ENCODE measurements around the gene CYB5R4.

GRCh38 chr6:83966539-83966938 lies 107.0 kb downstream of the CYB5R4 start:
- TF ChIP-seq CTCF (conservative IDR thresholded peaks at IDR 0.05 in 1 of 2, IDR thresholded peaks at IDR 0.05 in 1 of 2; ENCODE audit: extremely low read depth in 1 of 2, insufficient read depth in 1 of 2, low read depth in 1 of 2, low read length in 2 of 2) (no peak), EZH2 (IDR thresholded peaks at IDR 0.05; ENCODE audit: borderline replicate concordance, low read length) (no peak)
